Endothelial cell of umbilical vein (primary cell): Measurements from ENCODE around the gene CEP350. TPM values are rescaled to one million over a fixed set of nuclear protein-coding genes. Genes with fewer than 3 reads are reported as not detected.
A peak's percentile ranks its signal among the peaks of the same experiment; 100 is the strongest.

Source experiments
- BruUV-seq: library from RNA; stranded (reverse); fragments of 400-500 nt; replicated peaks from 2 replicates; lab custom pipeline; 2021; lab: Mats Ljungman, UMichigan
- CTCF ChIA-PET: fragments of 300-600, 350-600 bp; sonication (Branson Sonifier 250); formaldehyde crosslinking; loops from one replicate; lab custom pipeline; 2021; ENCODE audit warnings: antibody characterized with exemption, inconsistent platforms; lab: Charles Lee
- POLR2A ChIA-PET: fragments of 300-600, 350-600 bp; sonication (Branson Sonifier 250); formaldehyde crosslinking; loops from one replicate; lab custom pipeline; 2021; ENCODE audit warnings: antibody characterized with exemption, inconsistent platforms; lab: Charles Lee
- DNase-seq: peaks from one replicate; pipeline ENCODE4 v3.0.0-alpha.2; 2011; ENCODE audit warnings: low read depth, low spot score
- FAIRE-seq: peaks from 2 replicates; lab custom pipeline; 2011; peaks lifted over from hg19 to GRCh38; lab: Jason Lieb, UNC
- H2AFZ ChIP-seq: 2 replicates; pipeline ENCODE4 v1.6.0; 2012; ENCODE audit warnings: low read depth, low read length, control low read depth, inconsistent platforms
- H3K27ac ChIP-seq: 2 replicates; pipeline ENCODE4 v1.5.1; 2011; ENCODE audit warnings: low read depth, mild to moderate bottlenecking, control low read depth, low read length, moderate library complexity; ENCODE audit not compliant: insufficient read depth
- H3K27me3 ChIP-seq, 2 experiments: 2 replicates each; pipeline versions ENCODE4 v1.6.0 to v1.6.1; 2011; ENCODE audit warnings: low read length in 2 of 2, mixed read lengths in 1 of 2; ENCODE audit not compliant: control insufficient read depth in 2 of 2, insufficient read depth in 2 of 2
- H3K36me3 ChIP-seq, 2 experiments: 2 replicates in 1 of 2; 3 replicates in 1 of 2; pipeline ENCODE4 v1.5.1; 2011; ENCODE audit warnings: low read length in 2 of 2, mild to moderate bottlenecking in 1 of 2, moderate library complexity in 1 of 2; ENCODE audit not compliant: control insufficient read depth in 2 of 2, insufficient read depth in 2 of 2; ENCODE audit errors: extremely low read depth in 1 of 2
- H3K4me1 ChIP-seq: 3 replicates; pipeline ENCODE4 v1.5.1; 2011; ENCODE audit warnings: mild to moderate bottlenecking, low read length; ENCODE audit not compliant: control insufficient read depth, insufficient read depth; ENCODE audit errors: extremely low read depth
- H3K4me2 ChIP-seq: 2 replicates; pipeline ENCODE4 v1.6.1; 2011; ENCODE audit warnings: low read length, control low read depth, mixed read lengths; ENCODE audit not compliant: insufficient read depth
- H3K4me3 ChIP-seq, 3 experiments: fragments of 200-600 bp in 1 of 3; sonication (generic), shearing (Covaris generic) in 1 of 3; replicated peaks in 1 of 3; 2 replicates each; pipeline ENCODE4 v1.5.1; 2011 to 2016; ENCODE audit warnings: control low read depth in 3 of 3, low read length in 3 of 3, mild to moderate bottlenecking in 2 of 3, inconsistent platforms in 1 of 3, low read depth in 1 of 3, moderate library complexity in 1 of 3; ENCODE audit not compliant: insufficient read depth in 1 of 3
- H3K79me2 ChIP-seq: 2 replicates; pipeline ENCODE4 v1.6.0; 2012; ENCODE audit warnings: low read length, inconsistent platforms; ENCODE audit not compliant: control insufficient read depth, insufficient read depth
- H3K9ac ChIP-seq: replicated peaks from 2 replicates; pipeline ENCODE3; 2011; ENCODE audit warnings: low read length, control low read depth; ENCODE audit not compliant: insufficient read depth; ENCODE audit errors: extremely low read depth
- H3K9me1 ChIP-seq: replicated peaks from 3 replicates; pipeline ENCODE4 v1.6.0; 2011; ENCODE audit warnings: mild to moderate bottlenecking, low read length; ENCODE audit not compliant: control insufficient read depth, insufficient read depth; ENCODE audit errors: extremely low read depth
- H3K9me3 ChIP-seq: replicated peaks from 2 replicates; pipeline ENCODE4 v1.5.1; 2012; ENCODE audit warnings: low read length, inconsistent platforms; ENCODE audit not compliant: control insufficient read depth, insufficient read depth
- H4K20me1 ChIP-seq: replicated peaks from 2 replicates; pipeline ENCODE3; 2011; ENCODE audit warnings: mild to moderate bottlenecking, low read length; ENCODE audit not compliant: control insufficient read depth, insufficient read depth; ENCODE audit errors: extremely low read depth
- CTCF ChIP-seq, 2 donors: IDR thresholded peaks; 1 replicate in 1 of 2; 2 replicates in 1 of 2; pipeline ENCODE4 v1.5.1; 2011; ENCODE audit warnings: low read length in 2 of 2, mild to moderate bottlenecking in 2 of 2, moderate library complexity in 2 of 2, control low read depth in 1 of 2, inconsistent platforms in 1 of 2, low read depth in 1 of 2; ENCODE audit not compliant: insufficient read depth in 1 of 2; ENCODE audit errors: extremely low read depth in 1 of 2
- FOS ChIP-seq: IDR thresholded peaks from 2 replicates; pipeline ENCODE4 v1.6.1; 2011; ENCODE audit warnings: mild to moderate bottlenecking, low read length, moderate library complexity, borderline replicate concordance; ENCODE audit not compliant: insufficient read depth
- GATA2 ChIP-seq: IDR thresholded peaks from 2 replicates; pipeline ENCODE4 v1.7.0; 2011; ENCODE audit warnings: low read depth, mild to moderate bottlenecking, moderate library complexity, mixed read lengths, low read length; ENCODE audit not compliant: insufficient read length, insufficient read depth
- JUN ChIP-seq: IDR thresholded peaks from 2 replicates; pipeline ENCODE4 v1.6.1; 2011; ENCODE audit warnings: borderline replicate concordance, low read depth; ENCODE audit not compliant: insufficient read length, insufficient read depth
- MAX ChIP-seq: IDR thresholded peaks from 2 replicates; pipeline ENCODE4 v1.6.1; 2011; ENCODE audit not compliant: insufficient read depth, insufficient read length
- POLR2A ChIP-seq: IDR thresholded peaks from 2 replicates; pipeline ENCODE4 v1.6.1; 2012; ENCODE audit warnings: low read depth, mild to moderate bottlenecking, control low read depth, low read length
- POLR2AphosphoS5 ChIP-seq: IDR thresholded peaks from 2 replicates; pipeline ENCODE4 v1.6.1; 2012; ENCODE audit warnings: low read depth, mild to moderate bottlenecking, control low read depth, low read length, moderate library complexity; ENCODE audit not compliant: insufficient read depth
- dilution Hi-C: fragments of 300-500 bp; cut with MboI; formaldehyde crosslinking; loops from one replicate; pipeline ENCODE4 v1.15.0; 2019; ENCODE audit warnings: low sequenced_read_pairs; ENCODE audit not compliant: extremely low pct_ligation_motif_present
- intact Hi-C: fragments of 100-400 bp; cut with micrococcal nuclease; formaldehyde crosslinking; loops from one replicate; pipeline ENCODE4 v1.10.0; 2022
- polyA plus RNA-seq, 4 experiments: library from polyadenylated mRNA; depleted of rRNA in 3 of 4; stranded (reverse) in 3 of 4; unstranded in 1 of 4; fragments of >200 nt; gene quantifications; 2 replicates each; pipeline versions ENCODE4 v1.2.1 to v1.2.3, GENCODE V29; 2011 to 2012; ENCODE audit warnings: missing spikeins in 1 of 4
- total RNA-seq: library from RNA; stranded (reverse); gene quantifications from 2 replicates; pipeline ENCODE4 v1.2.3, GENCODE V29; 2021

The CEP350 gene
- total and polyA plus RNA-seq, 2 donors (not counting 3 experiments of a cell fraction or from before 2014, with no cell fraction given) = 4.8 to 30.1 TPM

DNA sequence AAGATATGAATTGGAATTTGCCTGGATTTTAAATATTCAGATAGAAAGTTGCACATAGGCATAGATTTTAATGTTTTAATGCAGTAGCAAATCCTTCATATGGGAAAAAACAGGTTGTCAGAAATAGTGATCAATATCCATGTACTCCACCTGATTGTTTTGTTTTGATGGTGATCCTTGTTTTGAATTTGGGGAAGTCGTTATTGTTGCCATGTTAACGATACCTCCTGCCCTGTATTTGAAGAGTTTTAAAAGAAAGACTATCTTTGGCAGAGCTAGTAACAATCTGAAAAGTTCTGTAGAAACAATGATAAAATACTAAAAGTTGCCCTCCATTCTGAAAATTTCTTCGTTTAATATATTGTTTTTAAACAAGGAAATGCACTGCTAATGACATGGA lies 1.1 kb downstream of the CEP350 start:
- Histone ChIP-seq H3K9ac (peak overlapping the region; percentile 77), H3K79me2 (peaks cover 45% of the 10 kb centered on the region), H3K9me1 (no peaks in the 10 kb centered on the region), H3K4me2 (peak overlapping the region; percentile 98), H2AFZ (no peak overlapping the region), H4K20me1 (peaks cover 2% of the 10 kb centered on the region), H3K4me3 (peak overlapping the region; percentile 88 to 95 (median 95)), H3K27me3 (no peaks in the 10 kb centered on the region), H3K4me1 (peaks cover 22% of the 10 kb centered on the region), H3K9me3 (no peaks in the 10 kb centered on the region), H3K36me3 (no peaks in the 10 kb centered on the region), H3K27ac (no peak overlapping the region)
- intact Hi-C loops = no loop called here
- FAIRE-seq (peak; percentile 24), DNase-seq (peak; percentile 15)
- BruUV-seq = TSS peak; percentile 40
- dilution Hi-C loops = no loop called here
- no peak for TF ChIP-seq MAX
- no peak for TF ChIP-seq FOS
- no peak for TF ChIP-seq POLR2A
- no peak for TF ChIP-seq POLR2AphosphoS5
- TF ChIP-seq JUN = no peak
- no peak for TF ChIP-seq GATA2
- TF ChIP-seq CTCF (IDR thresholded peaks at IDR 0.05; ENCODE audit: extremely low read depth in 1 of 2, insufficient read depth in 1 of 2, low read depth in 1 of 2, low read length in 2 of 2) = no peak
- CTCF ChIA-PET = interaction anchor here (1.5 kb wide), 2 partner anchors 72 to 213 kb away, joined by 4 to 6 read pairs; no protein-coding TSS in a partner anchor
- POLR2A ChIA-PET = no interaction called here
